K562 (cell line): ENCODE results near the gene ZNF672. TPM values are rescaled to one million over a fixed set of nuclear protein-coding genes. Genes with fewer than 3 reads are reported as not detected.

Experiments
- ARHGAP35 ChIP-seq: fragments of 450-650 bp; IDR thresholded peaks from 2 replicates; pipeline ENCODE4 v1.6.1; 2018; ENCODE audit not compliant: partially characterized antibody
- CBX8 ChIP-seq: fragments of 200-600 bp; sonication (generic); IDR thresholded peaks from 2 replicates; pipeline ENCODE4 v1.6.1; 2012; ENCODE audit warnings: borderline replicate concordance, mixed run types, low read depth, mild to moderate bottlenecking, moderate library complexity, mixed read lengths, low read length, control low read depth, inconsistent platforms; ENCODE audit not compliant: poor library complexity, severe bottlenecking; ENCODE audit errors: extremely low read depth
- CREB1 ChIP-seq, 2 experiments: sonication (generic) in 1 of 2; formaldehyde crosslinking in 1 of 2; IDR thresholded peaks; 2 replicates each; pipeline versions ENCODE4 v1.6.1 to v1.8.0; 2012 to 2022; ENCODE audit warnings: inconsistent platforms in 1 of 2, mild to moderate bottlenecking in 1 of 2, missing genetic modification reagents in 1 of 2, moderate library complexity in 1 of 2
- CTBP1 ChIP-seq: fragments of 450-650 bp; IDR thresholded peaks from 2 replicates; pipeline ENCODE4 v1.6.1; 2016; ENCODE audit warnings: borderline replicate concordance
- CXXC5 ChIP-seq: fragments of 250-450 bp; sonication (Bioruptor Pico); IDR thresholded peaks from 2 replicates; pipeline ENCODE4 v1.8.0; 2022; ENCODE audit warnings: inconsistent platforms, mild to moderate bottlenecking, moderate library complexity
- FOXK1 ChIP-seq: sonication (generic); formaldehyde crosslinking; IDR thresholded peaks from 2 replicates; pipeline ENCODE4 v1.8.0; 2022; ENCODE audit warnings: missing genetic modification reagents, mild to moderate bottlenecking, borderline replicate concordance
- FOXP1 ChIP-seq: sonication (generic); formaldehyde crosslinking; IDR thresholded peaks from 2 replicates; pipeline ENCODE4 v1.8.0; 2022; ENCODE audit warnings: mild to moderate bottlenecking, missing genetic modification reagents
- HNRNPK ChIP-seq: fragments of 200-400 bp; formaldehyde crosslinking; IDR thresholded peaks from one replicate; pipeline ENCODE4 v1.6.1; 2018; ENCODE audit warnings: mild to moderate bottlenecking, low read depth, low read length; ENCODE audit not compliant: poor library complexity, severe bottlenecking
- KHSRP ChIP-seq: fragments of 450-650 bp; IDR thresholded peaks from 2 replicates; pipeline ENCODE4 v1.6.1; 2017
- MITF ChIP-seq: IDR thresholded peaks from 2 replicates; pipeline ENCODE4 v1.6.1; 2014; ENCODE audit warnings: antibody characterized with exemption
- MTA2 ChIP-seq: fragments of 450-650 bp; IDR thresholded peaks from 2 replicates; pipeline ENCODE4 v1.6.1; 2016; ENCODE audit warnings: low read depth
- NBN ChIP-seq: fragments of 450-650 bp; IDR thresholded peaks from 2 replicates; pipeline ENCODE4 v1.6.1; 2016; ENCODE audit warnings: low read depth, mild to moderate bottlenecking
- POLR3A ChIP-seq: IDR thresholded peaks from 2 replicates; pipeline ENCODE4 v1.6.1; 2011; ENCODE audit warnings: borderline replicate concordance, mild to moderate bottlenecking, moderate library complexity; ENCODE audit not compliant: insufficient read length, insufficient read depth; ENCODE audit errors: extremely low read depth
- RAD21 ChIP-seq, 2 experiments: fragments of 250-450 bp in 1 of 2; fragments of 450-650 bp in 1 of 2; sonication (Bioruptor Pico) in 1 of 2; formaldehyde crosslinking in 1 of 2; IDR thresholded peaks in 1 of 2; conservative IDR thresholded peaks in 1 of 2; 2 replicates each; pipeline versions ENCODE4 v1.4.0 to v1.8.0; 2020 to 2022; ENCODE audit warnings: mild to moderate bottlenecking in 2 of 2, moderate library complexity in 1 of 2
- TAF7 ChIP-seq: fragments of 450-650 bp; IDR thresholded peaks from 2 replicates; pipeline ENCODE4 v1.6.1; 2016; ENCODE audit warnings: missing genetic modification characterization, missing compliant biosample characterization
- TCF7L2 ChIP-seq: fragments of 150-350 bp; IDR thresholded peaks from 2 replicates; pipeline ENCODE4 v1.6.1; 2016; ENCODE audit warnings: low read depth, mild to moderate bottlenecking, low read length, moderate library complexity
- TRIM24 ChIP-seq, 2 experiments: fragments of 450-650 bp; IDR thresholded peaks; 2 replicates each; pipeline ENCODE4 v1.6.1; 2016
- TRIM28 ChIP-seq: fragments of 450-650 bp; IDR thresholded peaks from 2 replicates; pipeline ENCODE4 v1.6.1; 2017
- U2AF1 ChIP-seq: fragments of 200-400 bp; formaldehyde crosslinking; optimal IDR thresholded peaks from 2 replicates; pipeline ENCODE3; 2017; ENCODE audit warnings: mild to moderate bottlenecking, low read depth, low read length, moderate library complexity
- ZNF174 ChIP-seq: fragments of 250-450 bp; sonication (Bioruptor Pico); IDR thresholded peaks from 2 replicates; pipeline ENCODE4 v1.4.0; 2020; ENCODE audit warnings: mild to moderate bottlenecking
- polyA plus RNA-seq, 8 experiments: library from polyadenylated mRNA; depleted of rRNA in 4 of 8; stranded (reverse) in 5 of 8; unstranded in 3 of 8; fragments of >200 nt; fragmentation: Nextera tagmentation in 2 of 8; fragmentation: Illumina TruSeq in 1 of 8; extraction: Ambion mirVana in 2 of 8; extraction: Trizol in 1 of 8; gene quantifications; 2 replicates each; pipeline versions ENCODE4 v1.2.1 to v1.2.3, GENCODE V29; 2011 to 2014; ENCODE audit warnings: inconsistent platforms in 1 of 8, missing spikeins in 1 of 8
- total RNA-seq, 7 experiments: library from RNA; depleted of rRNA in 6 of 7; stranded (reverse); fragments of >200 nt in 6 of 7; fragmentation: Illumina TruSeq in 2 of 7; extraction: Trizol in 2 of 7; gene quantifications; 2 replicates each; pipeline versions ENCODE4 v1.2.1 to v1.2.3, GENCODE V29; 2011 to 2021; ENCODE audit warnings: low replicate concordance in 1 of 7
- TF ChIP-seq, protein P1 (sequence below): fragments of 450-650 bp; formaldehyde crosslinking; IDR thresholded peaks from 2 replicates; pipeline ENCODE4 v1.4.0; 2022; ENCODE audit warnings: mild to moderate bottlenecking, moderate library complexity
- TF ChIP-seq, protein P2 (sequence below), 2 experiments: IDR thresholded peaks in 1 of 2; conservative IDR thresholded peaks in 1 of 2; 2 replicates each; pipeline ENCODE4 v1.6.1; 2016; ENCODE audit warnings: low read depth in 2 of 2, mild to moderate bottlenecking in 1 of 2, missing compliant biosample characterization in 1 of 2, missing genetic modification characterization in 1 of 2, moderate library complexity in 1 of 2
- TF ChIP-seq, protein P3 (sequence below): fragments of 250-450 bp; sonication (Bioruptor Pico); IDR thresholded peaks from 2 replicates; pipeline ENCODE4 v1.9.0; 2021; ENCODE audit warnings: mild to moderate bottlenecking

ZNF672 gene
- total and polyA plus RNA-seq, 9 of the 15 experiments (the other 6 are each of a cell fraction or from before 2014, with no cell fraction given), result 1.9 to 57.9 (median 24.1) TPM

GRCh38 chr1:248858096-248858890 lies 20.3 kb downstream of the ZNF672 start (continued):
- peak; percentile 41 to 57; a peak in 3 of 4 replicates for TF ChIP-seq RAD21 (CRISPR knock-in tag; conservative IDR thresholded peaks at IDR 0.05 in 1 of 2, IDR thresholded peaks at IDR 0.05 in 1 of 2)
- no peak for TF ChIP-seq KHSRP
- TF ChIP-seq FOXK1 (CRISPR knock-in tag), result peak; percentile 69; the same call in 1 of the 2 replicates
- TF ChIP-seq CTBP1, result peak; percentile 78
- TF ChIP-seq ARHGAP35, result no peak
- no peak for TF ChIP-seq POLR3A
- no peak for TF ChIP-seq TCF7L2
- TF ChIP-seq MITF, result no peak
- TF ChIP-seq MTA2, result no peak
- no peak for TF ChIP-seq TAF7
- TF ChIP-seq ZNF174 (CRISPR knock-in tag), result no peak
- no peak for TF ChIP-seq HNRNPK
- TF ChIP-seq NBN, result no peak
- TF ChIP-seq, protein P1, sequence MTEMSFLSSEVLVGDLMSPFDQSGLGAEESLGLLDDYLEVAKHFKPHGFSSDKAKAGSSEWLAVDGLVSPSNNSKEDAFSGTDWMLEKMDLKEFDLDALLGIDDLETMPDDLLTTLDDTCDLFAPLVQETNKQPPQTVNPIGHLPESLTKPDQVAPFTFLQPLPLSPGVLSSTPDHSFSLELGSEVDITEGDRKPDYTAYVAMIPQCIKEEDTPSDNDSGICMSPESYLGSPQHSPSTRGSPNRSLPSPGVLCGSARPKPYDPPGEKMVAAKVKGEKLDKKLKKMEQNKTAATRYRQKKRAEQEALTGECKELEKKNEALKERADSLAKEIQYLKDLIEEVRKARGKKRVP (CRISPR knock-in tag), result no peak
- TF ChIP-seq, protein P2, sequence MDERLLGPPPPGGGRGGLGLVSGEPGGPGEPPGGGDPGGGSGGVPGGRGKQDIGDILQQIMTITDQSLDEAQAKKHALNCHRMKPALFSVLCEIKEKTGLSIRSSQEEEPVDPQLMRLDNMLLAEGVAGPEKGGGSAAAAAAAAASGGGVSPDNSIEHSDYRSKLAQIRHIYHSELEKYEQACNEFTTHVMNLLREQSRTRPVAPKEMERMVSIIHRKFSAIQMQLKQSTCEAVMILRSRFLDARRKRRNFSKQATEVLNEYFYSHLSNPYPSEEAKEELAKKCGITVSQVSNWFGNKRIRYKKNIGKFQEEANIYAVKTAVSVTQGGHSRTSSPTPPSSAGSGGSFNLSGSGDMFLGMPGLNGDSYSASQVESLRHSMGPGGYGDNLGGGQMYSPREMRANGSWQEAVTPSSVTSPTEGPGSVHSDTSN (CRISPR knock-in tag; IDR thresholded peaks at IDR 0.05; ENCODE audit: low read depth), result no peak
- TF ChIP-seq, protein P2 (tag; conservative IDR thresholded peaks at IDR 0.05; ENCODE audit: low read depth), result no peak
- TF ChIP-seq, protein P3, sequence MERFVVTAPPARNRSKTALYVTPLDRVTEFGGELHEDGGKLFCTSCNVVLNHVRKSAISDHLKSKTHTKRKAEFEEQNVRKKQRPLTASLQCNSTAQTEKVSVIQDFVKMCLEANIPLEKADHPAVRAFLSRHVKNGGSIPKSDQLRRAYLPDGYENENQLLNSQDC, result no peak
- TF ChIP-seq CREB1 (IDR thresholded peaks at IDR 0.05), result no peak
- no peak; the same call in 1 of the 2 replicates for TF ChIP-seq CREB1 (CRISPR knock-in tag; IDR thresholded peaks at IDR 0.05)
- TF ChIP-seq TRIM28, result no peak
- no peak; the same call in 1 of the 2 replicates for TF ChIP-seq FOXP1 (CRISPR knock-in tag)
- TF ChIP-seq CBX8, result no peak
- no peak for TF ChIP-seq U2AF1
- peak; percentile 85 for TF ChIP-seq CXXC5 (CRISPR knock-in tag)
- TF ChIP-seq TRIM24 (IDR thresholded peaks at IDR 0.05), result no peak
